Hematopoietic multipotent progenitor cell treated with erythropoietin and hydrocortisone succinate and interleukin-3 and kit ligand, for 6 days (in vitro differentiated cells): Measurements from ENCODE around the gene CCNB3.

Experiments used
- DNase-seq: peaks from one replicate; pipeline ENCODE4 v3.0.0-alpha.2; 2015

The CCNB3 gene

DNA sequence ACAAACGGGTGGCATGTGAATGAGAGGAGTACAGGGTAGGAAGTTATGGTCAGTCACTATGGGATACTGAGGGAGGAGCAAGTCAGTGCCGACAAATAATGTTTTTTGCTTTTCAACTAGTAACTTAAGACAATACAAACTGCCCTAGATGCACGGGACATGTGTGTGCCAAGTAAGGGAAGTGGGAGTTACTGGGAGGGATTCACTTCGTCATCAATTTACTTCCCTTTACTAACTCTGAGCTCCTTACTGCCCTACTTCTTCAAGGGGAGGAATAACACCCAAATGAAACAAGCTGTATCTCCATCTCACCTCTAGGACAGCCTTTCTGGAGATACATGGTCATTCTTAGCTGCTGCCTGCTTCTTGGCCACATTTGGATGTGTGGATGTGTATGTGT is 168.4 kb downstream of the CCNB3 start:
- DNase-seq = no peak

DNA sequence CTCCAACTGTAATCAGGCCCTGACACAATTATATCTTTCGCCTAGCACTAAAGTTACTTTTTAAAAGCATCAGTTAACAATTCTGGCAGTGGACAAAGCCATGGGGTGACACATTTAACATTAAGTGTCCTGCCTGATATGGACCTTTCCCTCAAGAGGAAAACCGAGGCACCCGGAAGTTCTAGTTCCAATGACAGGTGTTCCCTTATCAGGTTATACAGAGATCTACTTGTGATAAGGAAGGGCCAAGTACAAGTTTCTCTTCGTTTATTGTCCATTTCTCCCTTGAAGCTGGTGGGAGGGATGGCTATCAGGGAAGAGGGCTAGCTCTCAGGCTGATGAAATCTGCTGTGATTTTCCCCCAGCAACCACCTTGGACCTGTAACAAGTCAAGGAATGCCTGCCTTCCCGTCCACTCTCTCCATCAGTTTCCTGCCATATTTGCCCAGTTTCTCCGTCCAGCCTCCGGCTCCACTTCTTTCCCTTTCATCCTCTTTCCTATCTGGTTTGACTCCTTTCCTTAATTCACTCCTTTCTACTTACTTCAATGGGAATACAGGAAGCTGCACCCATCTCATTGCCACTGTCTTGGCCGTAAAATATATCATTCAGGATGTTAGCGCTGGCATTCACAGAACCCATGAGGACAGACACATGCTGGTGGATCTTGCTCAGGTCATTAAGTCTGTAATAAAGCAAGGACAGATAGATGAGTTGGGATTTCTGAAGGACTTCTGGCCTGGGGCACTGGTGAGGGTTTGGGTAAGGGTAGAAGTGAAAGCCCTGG is 171.1 kb downstream of the CCNB3 start:
- no peak for DNase-seq

DNA sequence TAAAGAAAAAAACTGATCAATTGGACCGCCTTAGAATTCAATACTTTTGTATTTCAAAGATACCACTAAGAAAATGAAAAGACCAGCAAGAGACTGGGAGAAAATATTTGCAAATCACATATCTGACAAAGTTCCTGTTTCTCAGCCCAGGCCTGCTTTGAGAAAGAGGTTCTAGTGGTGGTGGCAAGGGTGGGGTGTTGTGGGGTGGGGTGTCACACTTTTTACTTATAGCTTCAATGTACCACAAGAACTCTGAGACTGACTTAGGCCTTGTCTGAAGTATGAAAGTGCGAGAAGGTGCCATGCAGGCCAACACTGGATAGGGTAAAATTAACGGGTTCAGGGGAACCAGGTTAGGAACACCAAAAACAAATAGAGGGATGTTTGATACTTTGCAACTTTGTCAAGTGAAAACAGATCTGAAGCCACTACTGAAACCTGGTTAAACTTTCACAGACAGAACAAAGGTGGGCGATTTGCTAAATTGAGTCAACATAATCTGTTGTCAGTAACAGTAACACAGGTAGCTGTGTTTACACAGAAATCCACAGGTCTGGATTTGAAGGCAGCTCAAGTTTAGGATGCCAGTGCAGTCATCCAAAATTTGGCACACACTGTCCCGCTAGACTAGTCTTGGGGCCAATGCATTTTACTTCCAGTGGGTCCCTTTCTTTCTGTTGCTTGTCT is 177.3 kb downstream of the CCNB3 start:
- no peak for DNase-seq

GRCh38 chrX:50386520-50386919 is 182.0 kb downstream of the CCNB3 start:
- DNase-seq = no peak

DNA sequence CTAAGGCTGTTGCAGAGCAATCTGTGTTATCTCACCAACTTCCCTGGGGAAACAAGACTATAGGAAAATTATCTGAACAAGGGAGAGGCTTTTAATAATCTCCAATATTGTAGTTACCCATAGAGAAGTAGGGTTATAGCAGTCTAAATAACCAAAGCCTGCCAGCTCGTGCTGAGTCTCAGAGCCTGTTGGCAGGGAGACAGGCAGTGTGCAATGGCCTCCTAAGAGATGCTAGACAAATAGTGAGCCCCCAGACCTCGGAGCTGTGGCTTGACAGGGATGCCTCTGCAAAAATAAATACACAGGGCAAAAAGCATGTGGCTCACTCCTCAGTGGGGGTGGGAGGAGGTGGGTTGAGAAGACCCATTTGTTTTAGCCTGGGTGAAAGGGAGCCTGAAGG is 189.3 kb downstream of the CCNB3 start:
- no peak for DNase-seq
